ENCODE results near the gene TRAF4.

DNA sequence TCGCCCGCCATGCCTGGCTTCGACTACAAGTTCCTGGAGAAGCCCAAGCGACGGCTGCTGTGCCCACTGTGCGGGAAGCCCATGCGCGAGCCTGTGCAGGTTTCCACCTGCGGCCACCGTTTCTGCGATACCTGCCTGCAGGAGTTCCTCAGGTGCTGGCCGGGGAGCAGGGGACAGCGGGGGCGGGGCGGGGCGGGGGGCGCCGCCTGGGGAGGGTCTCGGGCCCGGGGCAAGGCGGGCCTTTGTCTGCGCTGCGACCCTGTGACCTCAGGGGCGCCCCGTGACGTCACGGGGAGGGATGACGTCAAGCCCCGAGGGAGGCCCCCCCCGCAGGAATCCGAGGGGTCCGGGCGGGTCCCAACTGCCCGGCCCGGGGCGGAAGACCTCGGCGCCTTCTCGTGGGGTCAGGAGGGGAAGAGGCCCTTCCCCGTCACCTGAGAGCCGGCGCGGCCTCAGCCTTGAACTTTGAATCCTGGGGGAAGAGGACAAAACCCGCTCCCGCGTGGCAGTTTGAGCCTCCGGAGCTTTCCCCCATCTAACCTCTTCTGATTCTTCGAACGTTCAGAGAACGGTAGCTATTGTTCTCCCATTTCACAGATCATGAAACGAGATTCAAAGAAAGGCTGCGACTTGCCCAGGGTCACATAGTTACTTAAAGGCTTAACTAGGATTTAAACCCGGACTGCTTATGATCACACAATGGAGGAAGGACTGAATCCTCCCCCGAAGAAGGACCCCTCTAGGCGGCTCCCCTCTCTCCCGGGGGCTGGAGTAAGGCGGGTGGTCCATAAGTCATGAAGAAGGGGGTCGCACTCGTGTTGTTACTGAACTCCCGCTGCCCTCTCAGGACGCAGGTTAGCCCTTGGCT is 527 bp downstream of the TRAF4 start:
- TF ChIP-seq POLR2A (IDR thresholded peaks at IDR 0.05) = no peak
- TF ChIP-seq, protein P1, sequence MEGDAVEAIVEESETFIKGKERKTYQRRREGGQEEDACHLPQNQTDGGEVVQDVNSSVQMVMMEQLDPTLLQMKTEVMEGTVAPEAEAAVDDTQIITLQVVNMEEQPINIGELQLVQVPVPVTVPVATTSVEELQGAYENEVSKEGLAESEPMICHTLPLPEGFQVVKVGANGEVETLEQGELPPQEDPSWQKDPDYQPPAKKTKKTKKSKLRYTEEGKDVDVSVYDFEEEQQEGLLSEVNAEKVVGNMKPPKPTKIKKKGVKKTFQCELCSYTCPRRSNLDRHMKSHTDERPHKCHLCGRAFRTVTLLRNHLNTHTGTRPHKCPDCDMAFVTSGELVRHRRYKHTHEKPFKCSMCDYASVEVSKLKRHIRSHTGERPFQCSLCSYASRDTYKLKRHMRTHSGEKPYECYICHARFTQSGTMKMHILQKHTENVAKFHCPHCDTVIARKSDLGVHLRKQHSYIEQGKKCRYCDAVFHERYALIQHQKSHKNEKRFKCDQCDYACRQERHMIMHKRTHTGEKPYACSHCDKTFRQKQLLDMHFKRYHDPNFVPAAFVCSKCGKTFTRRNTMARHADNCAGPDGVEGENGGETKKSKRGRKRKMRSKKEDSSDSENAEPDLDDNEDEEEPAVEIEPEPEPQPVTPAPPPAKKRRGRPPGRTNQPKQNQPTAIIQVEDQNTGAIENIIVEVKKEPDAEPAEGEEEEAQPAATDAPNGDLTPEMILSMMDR (IDR thresholded peaks at IDR 0.05) = no peak

Measured in esophagus squamous epithelium (tissue), 4 donors.